SK-N-SH treated with all-trans-retinoic acid at 6 μM for 48 hours (cell line): ENCODE measurements around the gene VPS13D.

ENCODE experiments used
- CREB5 ChIP-seq: fragments of 250-450 bp; sonication (Bioruptor Pico); IDR thresholded peaks from 2 replicates; pipeline ENCODE4 v1.5.1; 2020; ENCODE audit warnings: low read depth, mild to moderate bottlenecking, moderate library complexity
- ESRRG ChIP-seq: fragments of 250-450 bp; sonication (Bioruptor Pico); IDR thresholded peaks from 2 replicates; pipeline ENCODE4 v1.6.1; 2021; ENCODE audit warnings: mild to moderate bottlenecking
- GLIS3 ChIP-seq: fragments of 250-450 bp; sonication (Bioruptor Pico); IDR thresholded peaks from 2 replicates; pipeline ENCODE4 v1.5.0; 2020; ENCODE audit warnings: mild to moderate bottlenecking, moderate library complexity
- PATZ1 ChIP-seq: fragments of 250-450 bp; sonication (Bioruptor Pico); IDR thresholded peaks from 2 replicates; pipeline ENCODE4 v1.8.0; 2020; ENCODE audit warnings: mild to moderate bottlenecking, moderate library complexity, borderline replicate concordance
- RARB ChIP-seq: fragments of 250-450 bp; sonication (Bioruptor Pico); IDR thresholded peaks from 2 replicates; pipeline ENCODE4 v1.8.0; 2021; ENCODE audit warnings: mild to moderate bottlenecking, moderate library complexity
- ZC3H10 ChIP-seq: fragments of 250-450 bp; sonication (Bioruptor Pico); IDR thresholded peaks from 2 replicates; pipeline ENCODE4 v1.5.1; 2021; ENCODE audit warnings: mild to moderate bottlenecking, moderate library complexity
- ZFP3 ChIP-seq: fragments of 250-450 bp; sonication (Bioruptor Pico); IDR thresholded peaks from 2 replicates; pipeline ENCODE4 v1.5.0; 2020; ENCODE audit warnings: mild to moderate bottlenecking, moderate library complexity
- ZFP30 ChIP-seq: fragments of 450-650 bp; formaldehyde crosslinking; IDR thresholded peaks from 2 replicates; pipeline ENCODE4 v1.5.0; 2022; ENCODE audit warnings: mild to moderate bottlenecking, moderate library complexity
- ZNF565 ChIP-seq: fragments of 450-650 bp; formaldehyde crosslinking; conservative IDR thresholded peaks from 2 replicates; pipeline ENCODE4 v1.5.0; 2020; ENCODE audit warnings: low read depth, mild to moderate bottlenecking, moderate library complexity
- ZNF8 ChIP-seq: fragments of 450-650 bp; formaldehyde crosslinking; IDR thresholded peaks from 2 replicates; pipeline ENCODE4 v1.5.0; 2020; ENCODE audit warnings: mild to moderate bottlenecking, moderate library complexity

- TF ChIP-seq ZNF565 (CRISPR knock-in tag) (no peak), CREB5 (CRISPR knock-in tag) (no peak), ZFP3 (CRISPR knock-in tag) (no peak), ZFP30 (CRISPR knock-in tag) (no peak), PATZ1 (no peak), ZC3H10 (CRISPR knock-in tag) (no peak), RARB (CRISPR knock-in tag) (no peak), ZNF8 (no peak), ESRRG (CRISPR knock-in tag) (no peak), GLIS3 (no peak)
These were observed 86.5 kb downstream of the VPS13D start for GRCh38 chr1:12316331-12316730.
